WTC11 (cell line): ENCODE results near the gene B3GALNT2. TPM values are rescaled to one million over a fixed set of nuclear protein-coding genes. Genes with fewer than 3 reads are reported as not detected.
A peak's percentile ranks its signal among the peaks of the same experiment; 100 is the strongest.

Experiments
- ATAC-seq: fragments of 200-7000 bp; cut with Tn5 transposase; 2 replicates; pipeline ENCODE4 v1.10.0; 2021; ENCODE audit warnings: mild to moderate bottlenecking, moderate library complexity
- CTCF ChIA-PET: fragments of 300-600 bp; sonication (Branson Sonifier 250); formaldehyde crosslinking; loops from one replicate; lab custom pipeline; 2021; ENCODE audit warnings: antibody characterized with exemption; lab: Charles Lee
- POLR2A ChIA-PET: fragments of 350-600 bp; sonication (Branson Sonifier 250); formaldehyde crosslinking; loops from one replicate; lab custom pipeline; 2021; ENCODE audit warnings: antibody characterized with exemption; lab: Charles Lee
- DNase-seq: peaks from one replicate; pipeline ENCODE4 v3.0.0; 2021; ENCODE audit warnings: low spot score
- H3K27ac Mint-ChIP-seq: 2 replicates; pipeline ENCODE4 v1.8.0; 2021; ENCODE audit warnings: mixed read lengths
- H3K27me3 Mint-ChIP-seq: 2 replicates; pipeline ENCODE4 v1.8.0; 2021; ENCODE audit warnings: low read depth, mild to moderate bottlenecking, moderate library complexity, mixed read lengths
- H3K36me3 Mint-ChIP-seq: 2 replicates; pipeline ENCODE4 v1.8.0; 2021; ENCODE audit warnings: mixed read lengths
- H3K4me1 Mint-ChIP-seq: 2 replicates; pipeline ENCODE4 v1.8.0; 2022; ENCODE audit warnings: mixed read lengths
- H3K4me3 Mint-ChIP-seq: 2 replicates; pipeline ENCODE4 v1.8.0; 2021; ENCODE audit warnings: mild to moderate bottlenecking, moderate library complexity, mixed read lengths
- H3K9me3 Mint-ChIP-seq: 2 replicates; pipeline ENCODE4 v1.8.0; 2021; ENCODE audit warnings: mixed read lengths
- ETV6 ChIP-seq: sonication (generic); formaldehyde crosslinking; IDR thresholded peaks from 2 replicates; pipeline ENCODE4 v1.8.1; 2022; ENCODE audit warnings: mild to moderate bottlenecking, missing genetic modification reagents
- KAT7 ChIP-seq: sonication (generic); formaldehyde crosslinking; IDR thresholded peaks from 2 replicates; pipeline ENCODE4 v1.8.1; 2023; ENCODE audit warnings: missing genetic modification reagents, mild to moderate bottlenecking, borderline replicate concordance
- MXD4 ChIP-seq: fragments of 250-450 bp; sonication (Bioruptor Pico); IDR thresholded peaks from 2 replicates; pipeline ENCODE4 v1.8.0; 2021; ENCODE audit warnings: mild to moderate bottlenecking, moderate library complexity, borderline replicate concordance
- OVOL2 ChIP-seq: fragments of 250-450 bp; sonication (Bioruptor Pico); IDR thresholded peaks from 2 replicates; pipeline ENCODE4 v1.9.0; 2021; ENCODE audit warnings: mild to moderate bottlenecking, borderline replicate concordance
- SOX15 ChIP-seq: fragments of 250-450 bp; sonication (Bioruptor Pico); IDR thresholded peaks from 2 replicates; pipeline ENCODE4 v1.9.0; 2021; ENCODE audit warnings: mild to moderate bottlenecking
- TCF7 ChIP-seq: sonication (generic); formaldehyde crosslinking; IDR thresholded peaks from 2 replicates; pipeline ENCODE4 v1.8.0; 2022; ENCODE audit warnings: mild to moderate bottlenecking, low read depth, missing genetic modification reagents, moderate library complexity
- ZNF138 ChIP-seq: sonication (generic); formaldehyde crosslinking; conservative IDR thresholded peaks from 2 replicates; pipeline ENCODE4 v1.8.1; 2022; ENCODE audit warnings: mild to moderate bottlenecking, moderate library complexity, missing genetic modification reagents
- ZNF219 ChIP-seq: sonication (generic); formaldehyde crosslinking; IDR thresholded peaks from 2 replicates; pipeline ENCODE4 v1.8.0; 2023; ENCODE audit warnings: missing genetic modification reagents, mild to moderate bottlenecking, borderline replicate concordance
- ZNF396 ChIP-seq: fragments of 250-450 bp; sonication (Bioruptor Pico); IDR thresholded peaks from 2 replicates; pipeline ENCODE4 v1.8.0; 2021; ENCODE audit warnings: mild to moderate bottlenecking, moderate library complexity, borderline replicate concordance
- ZNF423 ChIP-seq: fragments of 250-450 bp; sonication (Bioruptor Pico); IDR thresholded peaks from 2 replicates; pipeline ENCODE4 v2.1.2; 2022; ENCODE audit warnings: mild to moderate bottlenecking, moderate library complexity
- total RNA-seq: library from RNA; stranded (reverse); gene quantifications from 3 replicates; pipeline ENCODE4 v1.2.3, GENCODE V29; 2021
- TF ChIP-seq, protein P1 (sequence below): fragments of 250-450 bp; sonication (Bioruptor Pico); conservative IDR thresholded peaks from 2 replicates; pipeline ENCODE4 v1.9.0; 2021; ENCODE audit warnings: mild to moderate bottlenecking
- TF ChIP-seq, protein P2 (sequence below): sonication (generic); formaldehyde crosslinking; IDR thresholded peaks from 2 replicates; pipeline ENCODE4 v1.8.0; 2023; ENCODE audit warnings: missing genetic modification reagents
- TF ChIP-seq, protein P3 (sequence below): sonication (generic); formaldehyde crosslinking; IDR thresholded peaks from 2 replicates; pipeline ENCODE4 v1.8.1; 2022; ENCODE audit warnings: low read depth, missing genetic modification reagents, borderline replicate concordance
- TF ChIP-seq, protein P4 (sequence below): sonication (generic); formaldehyde crosslinking; IDR thresholded peaks from 2 replicates; pipeline ENCODE4 v1.8.1; 2022; ENCODE audit warnings: missing genetic modification reagents, borderline replicate concordance
- TF ChIP-seq, protein P5 (sequence below): sonication (generic); formaldehyde crosslinking; IDR thresholded peaks from 2 replicates; pipeline ENCODE4 v1.8.1; 2023; ENCODE audit warnings: mild to moderate bottlenecking, missing genetic modification reagents, moderate library complexity
- TF ChIP-seq, protein P6 (sequence below): sonication (generic); formaldehyde crosslinking; IDR thresholded peaks from 2 replicates; pipeline ENCODE4 v1.8.0; 2022; ENCODE audit warnings: mild to moderate bottlenecking, missing genetic modification reagents
- TF ChIP-seq, protein P7 (sequence below): sonication (generic); formaldehyde crosslinking; IDR thresholded peaks from 2 replicates; pipeline ENCODE4 v1.8.1; 2022; ENCODE audit warnings: mild to moderate bottlenecking, moderate library complexity, missing genetic modification reagents
- TF ChIP-seq, protein P8 (sequence below): sonication (generic); formaldehyde crosslinking; IDR thresholded peaks from 2 replicates; pipeline ENCODE4 v1.8.1; 2023; ENCODE audit warnings: mild to moderate bottlenecking, missing genetic modification reagents, borderline replicate concordance
- TF ChIP-seq, protein P9 (sequence below): fragments of 200-600 bp; IDR thresholded peaks from 2 replicates; pipeline ENCODE4 v1.8.0; 2022; ENCODE audit warnings: antibody characterized with exemption
- TF ChIP-seq, protein P10 (sequence below): sonication (generic); formaldehyde crosslinking; IDR thresholded peaks from 2 replicates; pipeline ENCODE4 v1.8.0; 2022; ENCODE audit warnings: mild to moderate bottlenecking, missing genetic modification reagents

B3GALNT2 gene
- total RNA-seq, 1 experiment from 2014 or later, result 41.7 TPM

DNA sequence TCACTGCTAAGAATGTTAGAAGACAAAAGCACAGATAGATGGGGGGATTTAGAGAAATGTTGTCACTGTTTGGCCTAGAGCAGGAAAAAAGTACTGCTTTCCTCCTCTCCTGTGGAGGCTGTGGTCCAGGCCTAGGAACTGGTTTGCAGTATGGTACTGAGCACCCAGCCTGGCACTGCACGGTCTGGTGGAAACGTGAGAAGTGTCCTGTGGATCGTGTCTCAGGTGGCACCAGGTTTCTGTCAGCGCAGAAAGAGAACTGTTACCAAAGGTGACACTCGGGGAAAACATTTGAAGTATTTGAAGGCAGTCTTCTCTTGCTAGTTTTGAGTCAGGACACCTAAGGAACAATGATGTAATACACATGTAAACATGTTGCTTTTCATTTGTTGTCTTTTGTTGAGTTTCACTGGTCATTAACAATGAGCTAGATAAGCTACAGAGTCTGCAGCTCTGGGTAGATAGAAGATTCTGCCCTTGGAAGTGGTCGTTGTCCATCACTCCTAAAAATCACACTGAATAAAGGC lies 63.0 kb downstream of the B3GALNT2 start:
- no peak for TF ChIP-seq SOX15
- TF ChIP-seq, protein P1, sequence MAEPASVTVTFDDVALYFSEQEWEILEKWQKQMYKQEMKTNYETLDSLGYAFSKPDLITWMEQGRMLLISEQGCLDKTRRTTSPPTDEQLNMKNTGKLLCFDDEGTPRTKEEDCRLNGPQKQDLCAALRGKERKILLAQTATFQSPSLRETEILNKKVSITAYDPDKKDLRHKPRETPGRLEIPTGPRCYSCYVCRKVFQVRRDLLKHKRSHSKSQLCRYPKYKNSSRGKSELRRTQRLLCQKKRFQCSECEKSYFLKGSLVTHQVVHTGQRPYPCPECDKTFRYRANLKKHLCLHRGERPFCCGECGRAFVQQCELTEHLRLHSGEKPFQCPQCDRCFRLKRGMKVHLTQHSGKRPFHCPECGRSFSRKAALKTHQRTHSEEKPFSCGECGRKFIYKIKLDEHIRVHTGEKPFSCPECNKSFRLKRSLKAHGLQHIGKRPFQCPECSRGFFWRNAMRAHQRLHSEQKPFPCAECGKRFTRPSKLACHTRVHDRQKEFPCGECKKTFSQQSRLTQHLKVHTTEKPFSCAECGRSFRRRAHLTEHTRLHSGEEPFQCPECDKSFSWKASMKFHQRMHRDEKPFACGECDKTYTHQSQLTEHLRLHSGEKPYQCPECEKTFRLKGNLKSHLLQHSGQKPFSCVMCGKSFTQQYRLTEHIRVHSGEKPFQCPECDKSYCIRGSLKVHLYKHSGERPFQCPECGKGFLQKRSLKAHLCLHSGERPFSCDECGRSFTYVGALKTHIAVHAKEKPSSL (CRISPR knock-in tag), result no peak
- TF ChIP-seq ZNF396, result no peak
- no peak for TF ChIP-seq KAT7 (CRISPR knock-in tag)
- TF ChIP-seq, protein P2, sequence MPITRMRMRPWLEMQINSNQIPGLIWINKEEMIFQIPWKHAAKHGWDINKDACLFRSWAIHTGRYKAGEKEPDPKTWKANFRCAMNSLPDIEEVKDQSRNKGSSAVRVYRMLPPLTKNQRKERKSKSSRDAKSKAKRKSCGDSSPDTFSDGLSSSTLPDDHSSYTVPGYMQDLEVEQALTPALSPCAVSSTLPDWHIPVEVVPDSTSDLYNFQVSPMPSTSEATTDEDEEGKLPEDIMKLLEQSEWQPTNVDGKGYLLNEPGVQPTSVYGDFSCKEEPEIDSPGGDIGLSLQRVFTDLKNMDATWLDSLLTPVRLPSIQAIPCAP, result no peak
- TF ChIP-seq OVOL2 (CRISPR knock-in tag), result no peak
- no peak for TF ChIP-seq ZNF138 (CRISPR knock-in tag)
- TF ChIP-seq, protein P3, sequence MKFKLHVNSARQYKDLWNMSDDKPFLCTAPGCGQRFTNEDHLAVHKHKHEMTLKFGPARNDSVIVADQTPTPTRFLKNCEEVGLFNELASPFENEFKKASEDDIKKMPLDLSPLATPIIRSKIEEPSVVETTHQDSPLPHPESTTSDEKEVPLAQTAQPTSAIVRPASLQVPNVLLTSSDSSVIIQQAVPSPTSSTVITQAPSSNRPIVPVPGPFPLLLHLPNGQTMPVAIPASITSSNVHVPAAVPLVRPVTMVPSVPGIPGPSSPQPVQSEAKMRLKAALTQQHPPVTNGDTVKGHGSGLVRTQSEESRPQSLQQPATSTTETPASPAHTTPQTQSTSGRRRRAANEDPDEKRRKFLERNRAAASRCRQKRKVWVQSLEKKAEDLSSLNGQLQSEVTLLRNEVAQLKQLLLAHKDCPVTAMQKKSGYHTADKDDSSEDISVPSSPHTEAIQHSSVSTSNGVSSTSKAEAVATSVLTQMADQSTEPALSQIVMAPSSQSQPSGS (CRISPR knock-in tag), result no peak
- TF ChIP-seq, protein P4, sequence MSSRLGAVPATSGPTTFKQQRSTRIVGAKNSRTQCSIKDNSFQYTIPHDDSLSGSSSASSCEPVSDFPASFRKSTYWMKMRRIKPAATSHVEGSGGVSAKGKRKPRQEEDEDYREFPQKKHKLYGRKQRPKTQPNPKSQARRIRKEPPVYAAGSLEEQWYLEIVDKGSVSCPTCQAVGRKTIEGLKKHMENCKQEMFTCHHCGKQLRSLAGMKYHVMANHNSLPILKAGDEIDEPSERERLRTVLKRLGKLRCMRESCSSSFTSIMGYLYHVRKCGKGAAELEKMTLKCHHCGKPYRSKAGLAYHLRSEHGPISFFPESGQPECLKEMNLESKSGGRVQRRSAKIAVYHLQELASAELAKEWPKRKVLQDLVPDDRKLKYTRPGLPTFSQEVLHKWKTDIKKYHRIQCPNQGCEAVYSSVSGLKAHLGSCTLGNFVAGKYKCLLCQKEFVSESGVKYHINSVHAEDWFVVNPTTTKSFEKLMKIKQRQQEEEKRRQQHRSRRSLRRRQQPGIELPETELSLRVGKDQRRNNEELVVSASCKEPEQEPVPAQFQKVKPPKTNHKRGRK (CRISPR knock-in tag), result no peak
- no peak for TF ChIP-seq TCF7 (CRISPR knock-in tag)
- TF ChIP-seq ETV6 (CRISPR knock-in tag), result no peak
- no peak for TF ChIP-seq MXD4 (CRISPR knock-in tag)
- TF ChIP-seq, protein P5, sequence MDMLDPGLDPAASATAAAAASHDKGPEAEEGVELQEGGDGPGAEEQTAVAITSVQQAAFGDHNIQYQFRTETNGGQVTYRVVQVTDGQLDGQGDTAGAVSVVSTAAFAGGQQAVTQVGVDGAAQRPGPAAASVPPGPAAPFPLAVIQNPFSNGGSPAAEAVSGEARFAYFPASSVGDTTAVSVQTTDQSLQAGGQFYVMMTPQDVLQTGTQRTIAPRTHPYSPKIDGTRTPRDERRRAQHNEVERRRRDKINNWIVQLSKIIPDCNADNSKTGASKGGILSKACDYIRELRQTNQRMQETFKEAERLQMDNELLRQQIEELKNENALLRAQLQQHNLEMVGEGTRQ (CRISPR knock-in tag), result no peak
- TF ChIP-seq, protein P6, sequence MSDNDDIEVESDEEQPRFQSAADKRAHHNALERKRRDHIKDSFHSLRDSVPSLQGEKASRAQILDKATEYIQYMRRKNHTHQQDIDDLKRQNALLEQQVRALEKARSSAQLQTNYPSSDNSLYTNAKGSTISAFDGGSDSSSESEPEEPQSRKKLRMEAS (CRISPR knock-in tag), result no peak
- no peak for TF ChIP-seq ZNF423 (CRISPR knock-in tag)
- TF ChIP-seq ZNF219 (CRISPR knock-in tag), result no peak
- TF ChIP-seq, protein P7, sequence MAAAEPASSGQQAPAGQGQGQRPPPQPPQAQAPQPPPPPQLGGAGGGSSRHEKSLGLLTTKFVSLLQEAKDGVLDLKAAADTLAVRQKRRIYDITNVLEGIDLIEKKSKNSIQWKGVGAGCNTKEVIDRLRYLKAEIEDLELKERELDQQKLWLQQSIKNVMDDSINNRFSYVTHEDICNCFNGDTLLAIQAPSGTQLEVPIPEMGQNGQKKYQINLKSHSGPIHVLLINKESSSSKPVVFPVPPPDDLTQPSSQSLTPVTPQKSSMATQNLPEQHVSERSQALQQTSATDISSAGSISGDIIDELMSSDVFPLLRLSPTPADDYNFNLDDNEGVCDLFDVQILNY (CRISPR knock-in tag), result no peak
- TF ChIP-seq, protein P8, sequence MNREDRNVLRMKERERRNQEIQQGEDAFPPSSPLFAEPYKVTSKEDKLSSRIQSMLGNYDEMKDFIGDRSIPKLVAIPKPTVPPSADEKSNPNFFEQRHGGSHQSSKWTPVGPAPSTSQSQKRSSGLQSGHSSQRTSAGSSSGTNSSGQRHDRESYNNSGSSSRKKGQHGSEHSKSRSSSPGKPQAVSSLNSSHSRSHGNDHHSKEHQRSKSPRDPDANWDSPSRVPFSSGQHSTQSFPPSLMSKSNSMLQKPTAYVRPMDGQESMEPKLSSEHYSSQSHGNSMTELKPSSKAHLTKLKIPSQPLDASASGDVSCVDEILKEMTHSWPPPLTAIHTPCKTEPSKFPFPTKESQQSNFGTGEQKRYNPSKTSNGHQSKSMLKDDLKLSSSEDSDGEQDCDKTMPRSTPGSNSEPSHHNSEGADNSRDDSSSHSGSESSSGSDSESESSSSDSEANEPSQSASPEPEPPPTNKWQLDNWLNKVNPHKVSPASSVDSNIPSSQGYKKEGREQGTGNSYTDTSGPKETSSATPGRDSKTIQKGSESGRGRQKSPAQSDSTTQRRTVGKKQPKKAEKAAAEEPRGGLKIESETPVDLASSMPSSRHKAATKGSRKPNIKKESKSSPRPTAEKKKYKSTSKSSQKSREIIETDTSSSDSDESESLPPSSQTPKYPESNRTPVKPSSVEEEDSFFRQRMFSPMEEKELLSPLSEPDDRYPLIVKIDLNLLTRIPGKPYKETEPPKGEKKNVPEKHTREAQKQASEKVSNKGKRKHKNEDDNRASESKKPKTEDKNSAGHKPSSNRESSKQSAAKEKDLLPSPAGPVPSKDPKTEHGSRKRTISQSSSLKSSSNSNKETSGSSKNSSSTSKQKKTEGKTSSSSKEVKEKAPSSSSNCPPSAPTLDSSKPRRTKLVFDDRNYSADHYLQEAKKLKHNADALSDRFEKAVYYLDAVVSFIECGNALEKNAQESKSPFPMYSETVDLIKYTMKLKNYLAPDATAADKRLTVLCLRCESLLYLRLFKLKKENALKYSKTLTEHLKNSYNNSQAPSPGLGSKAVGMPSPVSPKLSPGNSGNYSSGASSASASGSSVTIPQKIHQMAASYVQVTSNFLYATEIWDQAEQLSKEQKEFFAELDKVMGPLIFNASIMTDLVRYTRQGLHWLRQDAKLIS (CRISPR knock-in tag), result no peak
- TF ChIP-seq, protein P9, sequence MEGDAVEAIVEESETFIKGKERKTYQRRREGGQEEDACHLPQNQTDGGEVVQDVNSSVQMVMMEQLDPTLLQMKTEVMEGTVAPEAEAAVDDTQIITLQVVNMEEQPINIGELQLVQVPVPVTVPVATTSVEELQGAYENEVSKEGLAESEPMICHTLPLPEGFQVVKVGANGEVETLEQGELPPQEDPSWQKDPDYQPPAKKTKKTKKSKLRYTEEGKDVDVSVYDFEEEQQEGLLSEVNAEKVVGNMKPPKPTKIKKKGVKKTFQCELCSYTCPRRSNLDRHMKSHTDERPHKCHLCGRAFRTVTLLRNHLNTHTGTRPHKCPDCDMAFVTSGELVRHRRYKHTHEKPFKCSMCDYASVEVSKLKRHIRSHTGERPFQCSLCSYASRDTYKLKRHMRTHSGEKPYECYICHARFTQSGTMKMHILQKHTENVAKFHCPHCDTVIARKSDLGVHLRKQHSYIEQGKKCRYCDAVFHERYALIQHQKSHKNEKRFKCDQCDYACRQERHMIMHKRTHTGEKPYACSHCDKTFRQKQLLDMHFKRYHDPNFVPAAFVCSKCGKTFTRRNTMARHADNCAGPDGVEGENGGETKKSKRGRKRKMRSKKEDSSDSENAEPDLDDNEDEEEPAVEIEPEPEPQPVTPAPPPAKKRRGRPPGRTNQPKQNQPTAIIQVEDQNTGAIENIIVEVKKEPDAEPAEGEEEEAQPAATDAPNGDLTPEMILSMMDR, result no peak
- TF ChIP-seq, protein P10, sequence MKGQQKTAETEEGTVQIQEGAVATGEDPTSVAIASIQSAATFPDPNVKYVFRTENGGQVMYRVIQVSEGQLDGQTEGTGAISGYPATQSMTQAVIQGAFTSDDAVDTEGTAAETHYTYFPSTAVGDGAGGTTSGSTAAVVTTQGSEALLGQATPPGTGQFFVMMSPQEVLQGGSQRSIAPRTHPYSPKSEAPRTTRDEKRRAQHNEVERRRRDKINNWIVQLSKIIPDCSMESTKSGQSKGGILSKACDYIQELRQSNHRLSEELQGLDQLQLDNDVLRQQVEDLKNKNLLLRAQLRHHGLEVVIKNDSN, result no peak
- ATAC-seq (no peak), DNase-seq (no peak)
- Mint-ChIP-seq H3K4me1 (no peaks in the 10 kb centered on the region), H3K27me3 (no peaks in the 10 kb centered on the region), H3K4me3 (no peak overlapping the region), H3K36me3 (peaks cover 63% of the 10 kb centered on the region), H3K27ac (peak overlapping the region; percentile 58), H3K9me3 (no peaks in the 10 kb centered on the region)
- ChIA-PET POLR2A (interaction anchor here (0.6 kb wide), 1 partner anchor 64 kb away, joined by 6 read pairs; no protein-coding TSS in a partner anchor), CTCF (interaction anchor here (0.7 kb wide), 1 partner anchor 64 kb away, joined by 5 read pairs; no protein-coding TSS in a partner anchor)
